SH-SY5Y (cell line): ENCODE data around the gene FAM169A.

ENCODE experiments used
- GATA2 ChIP-seq: IDR thresholded peaks from 2 replicates; pipeline ENCODE4 v1.6.1; 2011; ENCODE audit warnings: mild to moderate bottlenecking, low read depth, low read length
- GATA3 ChIP-seq: IDR thresholded peaks from 2 replicates; pipeline ENCODE4 v1.6.1; 2011; ENCODE audit warnings: low read depth, mild to moderate bottlenecking, low read length, moderate library complexity

- no peak for TF ChIP-seq GATA3
- TF ChIP-seq GATA2, result no peak
Observed at GRCh38 chr5:74838262-74838661, 27.9 kb downstream of the FAM169A start.
